ENCODE data around the gene CNTROB.

DNA sequence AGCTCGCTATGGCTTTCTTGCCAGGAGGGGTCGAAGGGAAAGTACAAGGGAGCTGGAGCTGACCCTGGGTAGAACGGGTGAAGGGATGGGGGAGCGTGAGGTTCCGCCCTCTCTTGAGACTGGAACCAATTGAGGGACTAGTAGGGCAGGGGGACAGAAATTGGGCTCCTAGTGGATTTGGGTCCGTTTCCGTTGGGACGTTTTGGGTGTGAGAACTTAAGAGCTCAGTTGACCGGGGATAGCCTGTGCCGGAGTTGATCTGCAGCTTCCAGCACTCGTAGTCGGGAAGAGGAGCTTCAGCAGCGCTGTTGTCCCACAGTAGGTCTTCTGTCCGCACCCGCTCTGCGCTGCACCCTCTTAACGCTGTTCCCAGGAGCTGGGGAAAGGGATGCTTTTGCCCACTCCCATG is 481 bp downstream of the CNTROB start:
- TF ChIP-seq, protein P1, sequence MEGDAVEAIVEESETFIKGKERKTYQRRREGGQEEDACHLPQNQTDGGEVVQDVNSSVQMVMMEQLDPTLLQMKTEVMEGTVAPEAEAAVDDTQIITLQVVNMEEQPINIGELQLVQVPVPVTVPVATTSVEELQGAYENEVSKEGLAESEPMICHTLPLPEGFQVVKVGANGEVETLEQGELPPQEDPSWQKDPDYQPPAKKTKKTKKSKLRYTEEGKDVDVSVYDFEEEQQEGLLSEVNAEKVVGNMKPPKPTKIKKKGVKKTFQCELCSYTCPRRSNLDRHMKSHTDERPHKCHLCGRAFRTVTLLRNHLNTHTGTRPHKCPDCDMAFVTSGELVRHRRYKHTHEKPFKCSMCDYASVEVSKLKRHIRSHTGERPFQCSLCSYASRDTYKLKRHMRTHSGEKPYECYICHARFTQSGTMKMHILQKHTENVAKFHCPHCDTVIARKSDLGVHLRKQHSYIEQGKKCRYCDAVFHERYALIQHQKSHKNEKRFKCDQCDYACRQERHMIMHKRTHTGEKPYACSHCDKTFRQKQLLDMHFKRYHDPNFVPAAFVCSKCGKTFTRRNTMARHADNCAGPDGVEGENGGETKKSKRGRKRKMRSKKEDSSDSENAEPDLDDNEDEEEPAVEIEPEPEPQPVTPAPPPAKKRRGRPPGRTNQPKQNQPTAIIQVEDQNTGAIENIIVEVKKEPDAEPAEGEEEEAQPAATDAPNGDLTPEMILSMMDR (IDR thresholded peaks at IDR 0.05) = no peak
- TF ChIP-seq POLR2A (IDR thresholded peaks at IDR 0.05) = no peak
